GM19239 (cell line): Measurements from ENCODE around the gene LEF1.

ENCODE experiments used
- DNase-seq: peaks from one replicate; pipeline ENCODE4 v3.0.0; 2011; ENCODE audit warnings: low spot score; ENCODE audit not compliant: insufficient read length
- FAIRE-seq: peaks from 2 replicates; lab custom pipeline; 2011; peaks lifted over from hg19 to GRCh38; lab: Jason Lieb, UNC

LEF1 gene

GRCh38 chr4:108168671-108169523 is at the start of gene LEF1:
Gene LEF1, minus strand, starts transcription at chr4:108168932. Its CDS starts 1,165 bp downstream, at chr4:108167767.
- DNase-seq: no peak

GRCh38 chr4:108216510-108216909 is 47.8 kb upstream of the LEF1 start:
- DNase-seq: no peak
- FAIRE-seq: no peak

More at GRCh38 chr4:108168671-108169523, at the start of gene LEF1:
- no peak for FAIRE-seq

- DNase-seq: no peak
- no peak for FAIRE-seq
Measured at GRCh38 chr4:108215055-108215454, 46.3 kb upstream of the LEF1 start.

GRCh38 chr4:108213723-108214122 is 45.0 kb upstream of the LEF1 start:
- no peak for DNase-seq
- FAIRE-seq: no peak

- FAIRE-seq: no peak
- DNase-seq: no peak
Measured at GRCh38 chr4:108213308-108213707, 44.6 kb upstream of the LEF1 start.

GRCh38 chr4:108210989-108211835 is 42.5 kb upstream of the LEF1 start:
- FAIRE-seq (no peak), DNase-seq (no peak)

- FAIRE-seq (no peak), DNase-seq (no peak)
Measured at GRCh38 chr4:108209489-108209888, 40.8 kb upstream of the LEF1 start.

- DNase-seq: no peak
- FAIRE-seq: no peak
Measured at GRCh38 chr4:108205859-108206258, 37.1 kb upstream of the LEF1 start.

- FAIRE-seq (no peak), DNase-seq (no peak)
Measured at GRCh38 chr4:108204518-108204917, 35.8 kb upstream of the LEF1 start.

GRCh38 chr4:108203377-108203776 is 34.6 kb upstream of the LEF1 start:
- FAIRE-seq: no peak
- no peak for DNase-seq

- FAIRE-seq (no peak), DNase-seq (no peak)
Measured at GRCh38 chr4:108201774-108202173, 33.0 kb upstream of the LEF1 start.

- no peak for DNase-seq
- FAIRE-seq: no peak
Measured at GRCh38 chr4:108199881-108200280, 31.1 kb upstream of the LEF1 start.

GRCh38 chr4:108193886-108194672 is 25.3 kb upstream of the LEF1 start:
- FAIRE-seq (no peak), DNase-seq (no peak)

- DNase-seq (no peak), FAIRE-seq (no peak)
Measured at GRCh38 chr4:108192935-108193334, 24.2 kb upstream of the LEF1 start.

- FAIRE-seq: no peak
- no peak for DNase-seq
Measured at GRCh38 chr4:108192056-108192455, 23.3 kb upstream of the LEF1 start.

GRCh38 chr4:108191269-108191914 is 22.7 kb upstream of the LEF1 start:
- FAIRE-seq (no peak), DNase-seq (no peak)

GRCh38 chr4:108188770-108189169 is 20.0 kb upstream of the LEF1 start:
- DNase-seq (no peak), FAIRE-seq (no peak)

GRCh38 chr4:108185252-108185651 is 16.5 kb upstream of the LEF1 start:
- DNase-seq: no peak
- FAIRE-seq: no peak

- DNase-seq: no peak
- FAIRE-seq: no peak
Measured at GRCh38 chr4:108184453-108185049, 15.8 kb upstream of the LEF1 start.

- DNase-seq (no peak), FAIRE-seq (no peak)
Measured at GRCh38 chr4:108181704-108182103, 13.0 kb upstream of the LEF1 start.
